HG03520 (cell line): Measurements from ENCODE around the gene FAM50A.
A peak's percentile ranks its signal among the peaks of the same experiment; 100 is the strongest.

ENCODE experiments used
- ATAC-seq: cut with Tn5 transposase; IDR thresholded peaks from one replicate; pipeline ENCODE4 v1.9.1; 2021; ENCODE audit warnings: mild to moderate bottlenecking, moderate library complexity; ENCODE audit not compliant: unreplicated experiment

FAM50A gene

DNA sequence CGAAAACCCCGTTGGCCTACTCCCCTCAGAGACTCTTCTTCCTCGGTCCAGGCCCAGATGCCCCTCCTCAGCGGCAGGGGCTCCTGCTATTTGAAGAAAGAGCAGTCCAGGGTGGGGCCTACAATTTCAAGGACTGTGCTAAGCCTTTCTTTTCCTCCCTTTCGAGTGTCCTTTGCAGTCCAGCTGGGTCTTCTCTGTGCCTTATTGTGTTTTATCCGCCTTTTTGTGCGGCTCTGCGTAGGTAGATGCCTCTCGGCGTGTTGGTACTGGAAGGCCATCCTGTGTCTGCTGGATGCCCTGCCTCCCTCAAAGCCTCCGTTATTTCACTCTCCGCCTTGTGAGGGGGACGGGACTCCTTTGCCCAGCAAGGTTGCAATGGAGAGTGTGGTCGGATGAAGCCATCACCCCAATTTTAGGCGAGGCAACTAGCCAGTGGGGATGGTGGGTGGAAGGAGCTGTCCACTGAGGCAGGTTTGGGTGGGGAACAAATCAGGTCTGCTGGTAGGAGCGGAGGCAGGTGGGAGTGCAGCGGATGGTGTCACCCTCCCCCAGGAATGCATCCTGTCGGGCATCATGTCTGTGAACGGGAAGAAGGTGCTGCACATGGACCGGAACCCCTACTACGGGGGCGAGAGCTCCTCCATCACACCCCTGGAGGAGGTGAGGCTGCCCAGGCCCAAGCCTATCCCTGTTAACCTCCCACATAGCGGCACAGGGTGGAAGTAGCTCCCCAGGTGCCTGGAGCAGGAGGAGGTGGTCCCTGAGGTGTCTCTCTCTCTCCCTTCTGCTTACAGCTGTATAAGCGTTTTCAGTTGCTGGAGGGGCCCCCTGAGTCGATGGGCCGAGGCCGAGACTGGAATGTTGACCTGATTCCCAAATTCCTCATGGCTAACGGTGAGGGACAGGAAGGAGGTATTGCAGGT, 5.7 kb upstream of the FAM50A start:
- ATAC-seq: no peak

DNA sequence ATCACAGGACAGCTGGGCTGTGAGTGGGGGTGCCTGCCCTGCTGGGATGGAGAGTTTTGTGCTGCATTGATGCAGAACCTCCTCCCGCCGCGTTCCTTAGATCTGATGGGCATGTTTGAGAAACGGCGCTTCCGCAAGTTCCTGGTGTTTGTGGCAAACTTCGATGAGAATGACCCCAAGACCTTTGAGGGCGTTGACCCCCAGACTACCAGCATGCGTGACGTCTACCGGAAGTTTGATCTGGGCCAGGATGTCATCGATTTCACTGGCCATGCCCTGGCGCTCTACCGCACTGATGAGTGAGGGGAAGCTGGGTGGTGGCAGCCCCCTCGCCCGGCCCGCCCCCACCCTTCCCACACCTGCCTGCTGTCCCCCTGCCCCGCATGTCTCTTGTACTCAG, 4.1 kb upstream of the FAM50A start:
- ATAC-seq: no peak

DNA sequence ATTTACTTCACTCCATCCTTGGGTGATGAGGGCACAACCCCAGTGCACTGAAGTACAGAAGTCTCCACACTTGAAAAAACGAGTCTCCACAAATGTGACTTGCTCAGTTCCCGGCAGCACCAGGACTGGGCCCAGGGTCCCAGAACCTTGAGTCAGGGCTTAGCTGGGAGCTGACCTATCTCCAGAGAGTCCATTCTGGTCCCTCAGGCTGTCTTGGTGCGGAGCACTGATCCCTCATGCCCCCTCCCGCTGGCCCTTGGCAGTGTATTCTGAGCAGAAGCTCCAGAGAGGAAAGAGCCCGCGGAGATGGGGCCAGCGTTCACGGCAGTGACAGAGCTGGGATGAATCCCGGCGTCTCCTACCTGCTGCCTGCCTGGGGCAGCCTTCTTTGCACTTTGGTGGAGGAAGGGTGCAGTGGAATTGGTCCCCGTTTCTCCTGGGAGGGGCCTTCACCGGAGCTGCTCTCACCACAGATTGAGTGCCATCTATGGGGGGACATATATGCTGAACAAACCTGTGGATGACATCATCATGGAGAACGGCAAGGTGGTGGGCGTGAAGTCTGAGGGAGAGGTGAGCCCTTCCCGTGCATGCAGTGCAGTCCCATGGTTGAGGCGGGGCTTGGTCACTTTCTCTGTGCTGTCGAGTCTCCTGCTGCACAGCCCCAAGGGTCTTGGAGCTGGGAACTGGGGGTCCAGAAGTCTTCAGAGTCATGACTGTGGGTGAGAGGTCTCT, 3.2 kb upstream of the FAM50A start:
- ATAC-seq: no peak

DNA sequence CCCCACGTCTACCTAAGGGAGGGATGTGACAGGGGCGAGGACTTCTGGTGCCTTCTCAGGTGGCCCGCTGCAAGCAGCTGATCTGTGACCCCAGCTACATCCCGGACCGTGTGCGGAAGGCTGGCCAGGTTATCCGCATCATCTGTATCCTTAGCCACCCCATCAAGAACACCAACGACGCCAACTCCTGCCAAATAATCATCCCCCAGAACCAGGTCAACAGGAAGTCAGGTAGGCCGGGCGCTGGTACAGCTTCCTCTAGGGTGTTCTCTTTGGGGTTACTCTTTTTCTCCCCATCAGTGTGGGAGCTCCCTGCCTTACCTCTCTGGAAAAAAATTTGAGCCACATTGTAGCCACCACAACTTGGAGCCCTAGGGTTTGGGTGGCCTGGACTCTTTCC, 2.4 kb upstream of the FAM50A start:
- ATAC-seq: no peak

DNA sequence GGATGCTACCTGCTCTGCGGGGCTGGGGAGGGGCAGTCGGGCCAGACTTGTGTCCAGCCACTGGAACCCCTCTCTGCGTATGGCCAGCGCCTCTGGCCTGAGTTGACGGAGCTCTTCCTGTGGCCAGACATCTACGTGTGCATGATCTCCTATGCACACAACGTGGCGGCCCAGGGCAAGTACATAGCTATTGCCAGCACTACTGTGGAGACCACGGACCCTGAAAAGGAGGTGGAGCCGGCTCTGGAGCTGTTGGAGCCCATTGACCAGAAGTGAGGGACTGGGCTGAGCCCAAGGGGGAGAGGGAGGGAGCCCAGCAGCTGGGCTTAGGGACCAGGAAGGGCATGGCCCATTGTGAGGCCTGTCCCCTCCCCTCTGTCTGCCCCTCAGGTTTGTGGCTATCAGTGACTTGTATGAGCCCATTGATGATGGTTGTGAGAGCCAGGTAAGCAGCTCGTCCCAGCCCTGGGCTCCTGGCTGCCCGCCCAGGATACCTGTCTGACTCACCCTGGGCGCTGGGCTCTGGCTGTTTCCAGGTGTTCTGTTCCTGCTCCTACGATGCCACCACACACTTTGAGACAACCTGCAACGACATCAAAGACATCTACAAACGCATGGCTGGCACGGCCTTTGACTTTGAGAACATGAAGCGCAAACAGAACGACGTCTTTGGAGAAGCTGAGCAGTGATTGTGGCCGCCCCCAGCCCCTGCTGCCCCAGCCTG, 1.8 kb upstream of the FAM50A start:
- no peak for ATAC-seq

DNA sequence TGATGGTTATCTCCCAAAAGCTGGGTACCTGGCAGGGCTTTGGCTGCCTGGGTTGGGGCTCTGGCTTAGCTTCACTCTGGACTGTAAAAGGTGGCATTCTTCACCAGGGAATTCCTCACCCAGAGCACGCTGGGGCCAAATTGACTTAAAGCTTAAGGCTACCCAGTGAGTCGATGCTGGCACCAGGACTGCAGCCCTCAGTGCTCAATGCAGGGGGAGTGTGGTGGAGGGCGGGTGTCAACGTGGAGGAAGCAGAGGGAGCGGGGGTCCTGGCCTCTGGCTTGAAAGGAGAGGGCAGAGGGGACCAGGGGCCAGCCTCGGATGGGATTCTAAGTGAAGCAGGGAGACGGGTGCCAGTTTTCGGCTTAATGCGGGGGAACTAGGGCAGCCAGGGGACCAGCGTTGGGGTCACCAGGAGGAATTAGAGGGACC, 446 bp upstream of the FAM50A start:
- ATAC-seq: no peak

DNA sequence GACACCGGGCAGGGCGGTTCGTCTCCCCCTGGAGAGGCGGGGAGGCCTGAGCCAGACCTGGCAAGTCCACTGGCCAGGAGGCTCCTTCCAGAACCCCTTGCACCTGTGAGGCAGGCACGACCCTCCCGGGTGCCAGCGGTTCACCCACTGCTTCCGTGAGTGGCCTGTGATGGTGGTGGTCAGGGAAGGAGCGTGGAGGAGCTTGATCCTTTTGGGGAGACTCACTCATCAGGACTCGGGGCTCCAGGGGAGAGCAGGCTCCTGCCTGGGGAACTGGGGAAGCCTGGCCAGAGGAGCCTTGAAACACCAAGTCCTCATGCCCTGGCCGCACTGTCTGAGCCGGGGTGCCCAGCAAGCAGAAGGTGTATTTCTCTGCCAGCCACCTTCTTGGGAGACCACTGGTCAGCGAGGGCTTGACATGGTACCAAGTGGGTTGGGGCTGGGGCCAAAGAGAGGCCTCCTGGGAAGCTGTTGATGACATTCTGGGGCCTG, 860 bp downstream of the FAM50A start:
- ATAC-seq: no peak

DNA sequence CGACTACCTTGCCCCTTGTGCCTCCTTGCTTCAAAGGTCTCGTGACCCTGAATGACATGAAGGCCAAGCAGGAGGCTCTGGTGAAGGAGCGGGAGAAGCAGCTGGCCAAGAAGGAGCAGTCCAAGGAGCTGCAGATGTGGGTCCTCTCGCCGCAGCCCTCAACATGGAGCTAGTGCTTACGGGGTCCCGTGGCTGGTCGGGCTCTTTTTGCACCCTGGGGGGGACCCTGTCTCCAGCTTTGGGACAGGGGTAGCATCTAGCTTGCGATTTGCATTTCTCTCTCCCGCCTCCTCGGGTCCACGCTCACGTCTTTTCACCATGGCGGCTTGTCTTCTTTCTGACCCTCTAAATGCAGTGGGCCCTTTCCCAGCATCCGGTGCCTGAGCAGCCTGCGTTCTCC, 1.8 kb downstream of the FAM50A start:
- ATAC-seq: no peak

DNA sequence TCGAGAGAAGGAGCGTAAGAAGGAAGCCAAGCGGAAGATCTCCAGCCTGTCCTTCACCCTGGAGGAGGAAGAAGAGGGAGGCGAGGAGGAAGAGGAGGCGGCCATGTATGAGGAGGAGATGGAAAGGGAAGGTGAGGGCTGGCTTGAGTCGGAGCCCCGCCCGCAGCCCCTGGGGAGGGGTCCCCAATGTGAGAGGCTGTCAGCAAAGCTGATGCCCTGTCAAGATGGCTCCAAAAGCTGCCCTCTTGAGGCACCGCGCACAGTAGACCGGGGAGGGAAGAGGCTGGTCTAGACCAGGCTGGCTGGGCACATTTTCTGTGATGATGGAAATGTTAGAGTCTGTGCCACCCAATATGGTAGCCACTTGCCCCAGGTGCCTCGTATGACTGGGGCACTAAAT, 2.5 kb downstream of the FAM50A start:
- no peak for ATAC-seq

DNA sequence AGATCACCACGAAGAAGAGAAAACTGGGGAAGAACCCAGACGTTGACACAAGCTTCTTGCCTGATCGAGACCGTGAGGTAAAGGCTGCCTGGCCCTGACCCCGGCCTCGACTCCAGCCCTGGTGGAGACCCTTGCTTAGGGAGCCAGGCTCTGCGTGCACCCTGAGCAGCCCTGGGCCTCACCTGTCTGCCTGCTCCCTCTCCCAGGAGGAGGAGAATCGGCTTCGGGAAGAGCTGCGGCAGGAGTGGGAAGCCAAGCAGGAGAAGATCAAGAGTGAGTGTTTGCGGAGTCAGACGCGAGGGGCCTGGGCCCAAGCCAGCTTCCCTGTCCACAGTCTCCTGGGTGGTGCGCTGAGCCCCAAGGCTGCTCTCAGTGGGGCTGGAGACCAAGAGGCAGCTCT, 4.5 kb downstream of the FAM50A start:
- no peak for ATAC-seq

DNA sequence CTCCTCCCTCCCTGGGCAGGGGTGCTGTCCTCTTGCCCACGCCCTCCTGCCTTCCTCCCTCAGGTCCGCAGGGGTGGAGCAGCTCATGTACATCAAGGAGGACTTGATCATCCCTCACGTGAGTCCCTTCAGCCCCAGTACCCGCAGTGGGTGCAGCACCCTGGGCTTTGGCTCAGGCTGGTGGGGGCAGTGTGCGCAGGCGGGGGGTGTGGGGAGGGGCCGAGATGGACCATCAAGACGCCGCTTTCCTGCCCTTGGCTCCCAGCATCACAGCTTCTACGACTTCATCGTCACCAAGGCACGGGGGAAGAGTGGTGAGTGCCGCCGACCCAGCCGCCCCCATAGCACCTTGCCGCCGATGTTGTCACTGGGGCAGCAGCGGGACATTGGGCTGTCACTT, 5.7 kb downstream of the FAM50A start:
- no peak for ATAC-seq

DNA sequence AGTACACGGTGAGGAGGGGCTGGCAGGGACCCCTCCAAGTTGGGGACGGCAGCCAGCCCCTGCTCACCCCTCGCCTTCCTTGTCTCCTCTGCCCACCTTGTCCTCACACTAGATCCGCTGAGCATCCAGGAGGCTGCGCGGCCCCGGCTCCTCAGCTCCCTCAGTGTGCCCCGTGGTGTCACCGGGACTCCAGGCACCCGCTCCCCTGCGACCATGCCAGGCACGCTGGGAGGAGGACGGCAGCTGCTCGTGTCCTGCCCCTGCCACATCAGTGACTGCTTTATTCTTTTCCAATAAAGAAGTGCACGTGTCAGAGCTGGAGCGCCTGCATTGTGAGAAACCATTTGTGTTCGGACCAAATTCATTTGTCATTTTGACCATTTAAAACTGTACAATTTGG, 6.4 kb downstream of the FAM50A start:
- ATAC-seq: no peak

DNA sequence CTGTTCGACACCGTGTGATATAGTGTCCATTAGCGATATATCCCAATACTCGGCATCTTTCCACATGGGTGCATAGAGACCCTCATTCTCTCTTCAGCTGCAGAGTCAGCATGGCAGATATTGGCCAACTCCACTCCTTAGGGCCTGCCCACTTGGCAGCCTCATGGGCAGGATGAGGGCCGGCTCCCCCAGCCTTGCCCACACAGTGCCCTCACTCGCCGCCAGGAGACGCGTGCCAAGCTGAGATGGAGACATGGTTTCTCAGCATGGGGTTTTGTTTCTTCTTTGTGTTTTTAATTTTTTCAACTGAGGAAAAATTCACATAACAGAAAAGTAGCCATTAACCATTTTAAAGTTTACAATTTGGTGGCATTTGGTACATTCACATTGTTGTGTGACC, 8.9 kb downstream of the FAM50A start:
- ATAC-seq: no peak

DNA sequence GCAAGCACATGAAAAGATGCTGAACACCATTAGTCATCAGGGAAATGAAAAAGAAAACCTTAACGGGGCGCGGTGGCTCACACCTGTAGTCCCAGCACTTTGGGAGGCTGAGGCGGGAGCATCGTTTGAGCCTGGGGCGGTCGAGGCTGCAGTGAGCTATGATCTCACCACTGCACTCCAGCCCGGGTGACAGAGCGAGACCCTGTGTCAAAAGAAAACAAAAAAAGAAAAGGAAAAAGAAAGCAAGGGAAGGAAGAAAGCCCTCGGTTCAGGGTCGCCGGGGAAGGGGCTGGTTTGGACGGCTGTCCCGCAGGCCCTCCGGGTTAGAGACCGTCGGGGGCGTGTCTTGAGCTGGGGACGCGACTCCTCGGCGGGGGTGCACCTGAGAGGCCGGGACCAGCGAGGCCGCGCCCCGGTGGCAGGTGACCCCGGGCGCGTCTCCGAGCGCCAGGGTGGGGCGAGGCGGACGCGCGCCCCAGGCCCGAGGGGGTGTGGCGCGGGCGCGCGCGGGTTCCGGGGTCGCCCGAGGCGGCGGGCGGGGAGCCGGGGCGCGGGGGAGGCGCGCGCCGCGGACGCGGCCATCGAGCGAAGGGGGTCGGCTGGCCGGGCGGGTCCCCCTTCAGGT, 13.7 kb downstream of the FAM50A start:
- ATAC-seq: peak; percentile 57

DNA sequence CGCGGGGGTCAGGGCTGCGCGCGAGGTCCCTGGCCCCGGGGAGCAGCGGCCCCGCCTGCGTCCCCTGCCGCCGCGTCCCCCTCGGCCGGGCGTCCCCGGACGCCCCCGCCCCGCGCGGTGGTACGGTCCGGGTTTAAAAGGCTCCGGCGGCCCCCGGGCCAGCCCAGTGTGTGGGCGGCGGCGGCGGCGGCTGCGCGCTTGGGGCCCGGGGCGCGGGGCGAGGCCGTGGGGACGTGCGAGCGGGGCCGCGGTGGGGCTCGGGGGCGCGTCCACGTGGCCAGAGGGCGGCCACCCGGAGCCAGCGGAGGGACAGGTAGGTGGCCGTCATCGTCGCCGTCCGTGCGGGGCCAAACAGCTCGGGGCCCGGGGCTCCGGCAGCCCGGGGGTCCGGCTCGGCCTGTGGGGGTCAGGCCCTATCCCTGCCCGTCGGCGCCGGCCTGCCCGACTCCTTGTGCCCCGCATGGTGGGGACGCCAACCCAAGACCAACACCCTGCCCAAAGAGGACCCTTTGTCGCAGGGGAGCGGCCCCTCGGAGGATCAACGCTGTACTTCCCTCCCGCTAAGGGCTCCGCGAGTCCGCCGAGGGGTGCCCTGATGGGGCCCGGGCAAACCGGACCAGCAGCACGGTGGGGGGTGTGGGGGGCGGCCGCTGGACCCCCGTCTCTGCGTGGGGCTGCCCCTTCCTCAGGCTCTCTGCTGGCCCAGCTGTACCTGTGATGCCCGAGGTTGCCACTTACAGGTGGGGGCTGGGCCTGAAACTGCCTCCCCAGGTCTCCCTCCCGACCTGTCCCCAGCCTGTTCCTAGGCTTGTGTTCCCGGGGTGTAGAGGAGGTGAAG, 14.4 kb downstream of the FAM50A start, which contains the start of gene PLXNA3:
TSS of gene PLXNA3 (plus strand) at position 166 of the 838 bp plus-strand sequence. CDS start 1,903 bp downstream, outside the sequence.
- peak; percentile 37 for ATAC-seq

DNA sequence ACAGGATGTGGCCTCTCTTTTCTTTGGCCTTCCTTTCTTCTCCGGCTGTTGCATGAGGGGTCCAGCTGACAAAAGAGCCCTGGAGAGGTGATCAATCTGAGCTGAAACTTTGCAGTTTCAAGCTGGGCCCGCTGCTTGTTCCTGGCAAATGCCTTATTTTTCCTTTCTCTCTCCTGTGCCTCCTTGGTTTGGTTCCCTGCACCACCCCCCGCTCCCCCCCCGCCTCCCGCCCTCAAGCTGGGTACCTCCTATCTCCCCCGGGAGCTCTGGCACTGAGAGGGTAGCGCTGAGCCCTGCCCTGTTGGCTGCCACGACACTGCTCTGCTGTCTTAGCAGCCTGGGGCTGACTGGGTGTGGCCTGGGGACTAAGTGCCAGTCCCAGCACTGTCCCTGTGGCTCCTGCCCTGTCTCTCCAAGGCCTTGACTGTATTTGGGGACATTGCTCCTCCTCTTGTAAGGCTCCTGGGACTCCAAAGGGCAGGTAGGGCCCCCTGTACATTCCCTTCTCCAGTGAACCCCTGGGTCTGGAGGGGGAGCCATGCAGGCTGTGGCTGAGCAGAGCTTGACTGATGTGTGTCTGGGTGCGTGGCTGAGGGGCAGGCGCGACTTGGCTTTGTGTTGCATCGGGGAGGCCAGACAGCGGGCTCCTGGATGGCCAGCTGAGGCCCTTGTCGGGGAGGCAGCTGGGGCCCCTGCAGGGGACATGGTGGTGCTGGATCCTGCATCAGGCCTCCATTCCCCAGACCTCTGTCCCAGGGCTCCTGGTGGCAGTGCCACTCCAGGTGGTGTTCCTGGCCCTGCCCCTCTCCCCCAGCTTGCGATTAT, 15.2 kb downstream of the FAM50A start:
- ATAC-seq: no peak

DNA sequence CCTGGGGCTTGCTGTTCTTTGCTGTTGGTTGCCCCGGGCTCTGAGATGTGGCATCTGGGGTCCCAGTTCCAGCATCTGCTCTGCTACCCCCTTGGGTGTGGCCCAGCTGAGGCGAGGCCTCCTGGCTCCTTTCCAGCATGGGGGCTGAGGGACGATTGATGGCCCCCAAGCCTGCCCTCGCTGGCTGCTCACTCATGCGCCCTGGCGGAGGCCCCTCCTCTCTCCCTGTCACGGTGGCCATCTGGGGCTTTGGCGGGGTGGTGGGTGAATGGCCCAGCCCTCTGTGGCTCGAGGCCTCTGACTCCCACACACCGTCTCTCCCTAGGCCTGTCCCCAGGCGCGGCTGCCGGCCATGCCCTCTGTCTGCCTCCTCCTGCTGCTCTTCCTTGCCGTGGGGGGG, 15.9 kb downstream of the FAM50A start:
- no peak for ATAC-seq

DNA sequence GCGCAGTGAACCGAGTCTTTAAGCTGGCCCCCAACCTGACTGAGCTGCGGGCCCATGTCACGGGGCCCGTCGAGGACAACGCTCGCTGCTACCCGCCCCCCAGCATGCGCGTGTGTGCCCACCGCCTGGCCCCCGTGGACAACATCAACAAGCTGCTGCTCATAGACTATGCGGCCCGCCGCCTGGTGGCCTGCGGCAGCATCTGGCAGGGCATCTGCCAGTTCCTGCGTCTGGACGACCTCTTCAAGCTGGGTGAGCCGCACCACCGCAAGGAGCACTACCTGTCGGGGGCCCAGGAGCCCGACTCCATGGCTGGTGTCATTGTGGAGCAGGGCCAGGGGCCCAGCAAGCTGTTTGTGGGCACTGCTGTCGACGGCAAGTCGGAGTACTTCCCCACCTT, 16.4 kb downstream of the FAM50A start:
- no peak for ATAC-seq

DNA sequence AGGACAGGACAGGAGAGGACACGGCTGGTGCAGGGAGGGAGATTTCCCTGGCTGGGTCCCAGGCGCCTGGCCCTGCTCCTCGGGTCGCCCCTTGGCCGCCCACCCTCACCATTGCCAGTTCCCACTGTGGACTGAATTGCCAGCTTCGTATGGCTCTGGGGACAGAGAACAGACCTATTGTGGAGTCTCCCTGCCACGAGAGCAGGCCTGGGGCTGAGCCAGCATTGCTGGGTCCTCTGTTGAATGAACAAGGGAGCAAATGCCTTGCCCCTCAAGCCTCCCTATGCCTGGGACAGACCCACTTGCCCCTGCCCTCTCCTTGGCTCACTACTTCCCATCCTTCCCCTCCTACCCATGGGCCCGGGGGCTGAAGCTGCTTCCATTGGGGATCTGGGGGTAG, 18.5 kb downstream of the FAM50A start:
- ATAC-seq: no peak
